Fibroblast of skin of left quadriceps (primary cell): ENCODE measurements around the gene GOLGA8K.
"Not testable (repeated sequence)": the region's sequence is repeated elsewhere in the genome, so short reads cannot be mapped to it uniquely, and the experiment has no call there.

Experiments
- DNase-seq, 2 experiments: peaks; one replicate each; pipeline ENCODE4 v3.0.0-alpha.2; 2013; ENCODE audit warnings: low read depth in 2 of 2

GOLGA8K gene

DNA sequence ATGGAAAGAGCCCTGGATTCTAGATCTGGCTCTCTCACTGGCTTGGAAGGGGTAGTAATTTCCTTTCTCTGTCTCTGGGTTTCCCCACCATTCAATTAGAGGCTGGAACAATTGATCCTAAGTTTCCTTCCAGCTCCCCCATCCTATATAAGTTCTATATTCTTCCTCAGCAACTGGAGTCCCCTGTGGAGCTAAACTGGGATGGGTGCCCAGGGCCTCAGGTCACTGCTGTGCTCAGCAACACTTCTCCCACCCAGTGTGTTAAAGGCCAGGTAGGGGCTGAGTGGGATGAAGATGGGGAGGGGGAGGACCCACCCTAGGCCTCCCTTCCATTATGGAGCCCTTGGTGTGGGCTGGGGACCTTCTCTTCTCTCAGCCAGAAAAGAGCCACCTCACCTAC lies 46.2 kb downstream of the GOLGA8K start:
- DNase-seq, result not testable (repeated sequence)

DNA sequence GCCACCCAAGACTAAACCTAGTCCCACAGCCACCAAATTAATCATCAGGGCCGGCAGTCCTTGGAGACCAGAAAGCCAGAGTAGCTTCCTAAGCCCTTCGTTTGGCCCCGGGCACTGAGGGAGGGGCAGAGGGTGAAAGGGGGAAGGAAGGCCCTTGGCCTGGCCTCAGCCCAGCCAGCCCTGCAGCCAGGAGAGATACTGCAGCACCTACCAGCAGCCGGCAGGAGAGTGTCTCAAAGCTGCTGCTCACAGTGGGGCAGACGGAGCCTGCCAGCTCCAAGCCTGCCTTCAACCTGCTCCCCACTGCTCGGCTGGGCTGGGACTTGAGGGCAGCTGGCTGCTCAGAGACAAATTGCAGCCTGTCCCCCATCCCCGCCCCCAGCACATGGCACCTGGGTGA lies 50.3 kb downstream of the GOLGA8K start:
- not testable (repeated sequence) for DNase-seq

DNA sequence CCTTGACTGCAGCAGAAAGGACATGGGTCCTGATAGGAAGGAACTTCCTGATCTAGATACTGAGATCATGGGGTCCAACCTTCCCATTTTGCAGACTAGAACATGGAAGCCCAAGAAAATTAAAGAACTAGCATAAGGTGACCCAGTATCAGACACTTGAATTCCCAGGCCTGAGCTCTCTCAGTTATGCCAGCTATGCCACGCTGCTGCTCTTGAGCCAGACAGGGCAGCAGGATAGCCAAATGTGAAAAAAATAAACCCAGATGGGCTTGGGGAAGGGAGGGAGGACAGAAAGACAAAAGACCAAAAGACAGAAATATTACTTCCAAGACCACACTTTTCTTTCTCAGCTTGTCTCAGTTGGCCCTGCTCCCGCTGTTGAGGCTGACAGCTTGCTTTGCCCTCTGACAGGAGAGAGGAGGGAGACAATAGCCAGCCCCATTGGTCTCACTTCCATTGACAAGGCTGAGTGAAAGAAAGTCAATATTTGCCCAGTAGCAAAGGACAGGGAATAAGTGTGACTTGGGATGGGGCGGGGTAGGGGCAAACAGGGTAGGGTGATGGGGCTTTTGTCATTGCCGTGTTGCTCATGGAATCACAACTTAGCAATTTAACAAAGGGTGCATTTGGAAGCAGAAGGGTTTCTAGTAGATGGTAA lies 52.4 kb downstream of the GOLGA8K start:
- DNase-seq, result not testable (repeated sequence)

DNA sequence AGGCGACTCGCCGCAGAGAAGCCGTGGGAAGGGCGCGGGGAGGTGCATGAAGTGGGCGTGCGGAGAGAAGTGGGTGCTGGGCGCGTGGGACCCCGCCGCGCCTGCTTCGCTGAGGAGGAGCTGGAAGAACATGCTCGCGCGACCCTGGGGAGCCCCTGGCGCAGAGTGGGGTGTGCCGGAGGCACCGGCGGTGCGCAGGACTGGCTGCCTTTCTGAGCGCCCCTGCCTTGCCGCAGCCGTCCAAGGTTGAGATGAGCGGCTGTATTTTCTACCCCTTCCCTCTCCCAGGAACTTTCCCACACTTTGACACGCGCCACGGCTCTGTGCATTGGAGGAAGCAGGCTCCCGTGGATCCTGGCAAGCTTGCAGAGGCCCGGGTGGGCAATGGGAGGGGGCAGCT lies 56.1 kb downstream of the GOLGA8K start:
- DNase-seq, result not testable (repeated sequence)

- not testable (repeated sequence) for DNase-seq
These were observed 57.0 kb downstream of the GOLGA8K start for GRCh38 chr15:32345978-32346547.

DNA sequence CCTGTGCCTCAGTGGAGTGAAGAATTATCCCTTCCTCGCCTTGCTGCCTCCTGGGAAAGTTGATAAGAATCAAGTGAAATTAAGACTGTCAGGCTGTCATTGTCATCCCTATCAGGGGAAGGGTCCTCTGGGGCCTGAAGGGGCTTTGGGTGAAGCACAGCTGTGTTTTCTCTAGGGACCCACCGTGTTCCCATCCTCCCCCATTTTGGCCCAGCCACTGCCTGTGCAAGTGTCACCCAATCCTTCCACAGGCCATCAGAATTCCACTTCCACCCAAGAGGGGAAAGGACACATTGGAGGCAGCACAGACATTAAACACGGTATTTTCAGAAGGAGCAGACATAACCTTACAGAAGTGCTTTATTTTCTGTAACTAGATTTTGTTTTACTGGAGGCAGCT lies 59.2 kb downstream of the GOLGA8K start:
- DNase-seq, result not testable (repeated sequence)
